DMS79 treated with DMSO at 0.1 percent for 48 hours (cell line): ENCODE results near the gene ITPR2.
"Not testable (repeated sequence)": the region's sequence is repeated elsewhere in the genome, so short reads cannot be mapped to it uniquely, and the experiment has no call there.

Experiments
- DNase-seq: peaks from one replicate; lab custom pipeline; 2025; lab: John Stamatoyannopoulos, UW

Gene ITPR2

GRCh38 chr12:26451763-26452162, 381.2 kb downstream of the ITPR2 start:
- DNase-seq: no peak

- no peak for DNase-seq
Observed at GRCh38 chr12:26445909-26446308, 387.1 kb downstream of the ITPR2 start.

- no peak for DNase-seq
Observed at GRCh38 chr12:26443309-26443708, 389.7 kb downstream of the ITPR2 start.

- no peak for DNase-seq
Observed at GRCh38 chr12:26441434-26441833, 391.6 kb downstream of the ITPR2 start.

- DNase-seq: no peak
Observed at GRCh38 chr12:26435069-26435404, 398.0 kb downstream of the ITPR2 start.

- no peak for DNase-seq
Observed at GRCh38 chr12:26434299-26435068, 398.5 kb downstream of the ITPR2 start.

GRCh38 chr12:26433701-26434100, 399.3 kb downstream of the ITPR2 start:
- DNase-seq: not testable (repeated sequence)

- DNase-seq: no peak
Observed at GRCh38 chr12:26431211-26431610, 401.8 kb downstream of the ITPR2 start.

GRCh38 chr12:26430596-26430995, 402.4 kb downstream of the ITPR2 start:
- not testable (repeated sequence) for DNase-seq

- no peak for DNase-seq
Observed at GRCh38 chr12:26429070-26429691, 403.8 kb downstream of the ITPR2 start.

GRCh38 chr12:26428420-26428819, 404.6 kb downstream of the ITPR2 start:
- no peak for DNase-seq

- no peak for DNase-seq
Observed at GRCh38 chr12:26426652-26427051, 406.3 kb downstream of the ITPR2 start.

GRCh38 chr12:26425587-26426260, 407.3 kb downstream of the ITPR2 start:
- DNase-seq: no peak

GRCh38 chr12:26422839-26423398, 410.1 kb downstream of the ITPR2 start:
- no peak for DNase-seq

- no peak for DNase-seq
Observed at GRCh38 chr12:26416550-26416949, 416.4 kb downstream of the ITPR2 start.

GRCh38 chr12:26410689-26411088, 422.3 kb downstream of the ITPR2 start:
- no peak for DNase-seq

GRCh38 chr12:26406813-26407212, 426.2 kb downstream of the ITPR2 start:
- no peak for DNase-seq

- no peak for DNase-seq
Observed at GRCh38 chr12:26406391-26406790, 426.6 kb downstream of the ITPR2 start.

GRCh38 chr12:26403601-26404000, 429.4 kb downstream of the ITPR2 start:
- no peak for DNase-seq

GRCh38 chr12:26402648-26403047, 430.3 kb downstream of the ITPR2 start:
- DNase-seq: no peak

GRCh38 chr12:26401874-26402273, 431.1 kb downstream of the ITPR2 start:
- DNase-seq: no peak

GRCh38 chr12:26400627-26401026, 432.4 kb downstream of the ITPR2 start:
- DNase-seq: no peak

GRCh38 chr12:26399381-26399780, 433.6 kb downstream of the ITPR2 start:
- no peak for DNase-seq
